NCI-H460 (cell line): ENCODE results near the gene JAZF1. TPM values are rescaled to one million over a fixed set of nuclear protein-coding genes. Genes with fewer than 3 reads are reported as not detected.

Source experiments
- DNase-seq: peaks from one replicate; pipeline ENCODE4 v3.0.0-alpha.2; 2016; ENCODE audit warnings: low read depth; ENCODE audit errors: extremely low read depth
- total RNA-seq: library from RNA; depleted of rRNA; stranded (reverse); fragments of >200 nt; shearing (Covaris generic); gene quantifications from 2 replicates; pipeline ENCODE4 v1.2.3, GENCODE V29; 2014

Gene JAZF1
- total RNA-seq, 1 experiment from 2014 or later, result 3.1 TPM

DNA sequence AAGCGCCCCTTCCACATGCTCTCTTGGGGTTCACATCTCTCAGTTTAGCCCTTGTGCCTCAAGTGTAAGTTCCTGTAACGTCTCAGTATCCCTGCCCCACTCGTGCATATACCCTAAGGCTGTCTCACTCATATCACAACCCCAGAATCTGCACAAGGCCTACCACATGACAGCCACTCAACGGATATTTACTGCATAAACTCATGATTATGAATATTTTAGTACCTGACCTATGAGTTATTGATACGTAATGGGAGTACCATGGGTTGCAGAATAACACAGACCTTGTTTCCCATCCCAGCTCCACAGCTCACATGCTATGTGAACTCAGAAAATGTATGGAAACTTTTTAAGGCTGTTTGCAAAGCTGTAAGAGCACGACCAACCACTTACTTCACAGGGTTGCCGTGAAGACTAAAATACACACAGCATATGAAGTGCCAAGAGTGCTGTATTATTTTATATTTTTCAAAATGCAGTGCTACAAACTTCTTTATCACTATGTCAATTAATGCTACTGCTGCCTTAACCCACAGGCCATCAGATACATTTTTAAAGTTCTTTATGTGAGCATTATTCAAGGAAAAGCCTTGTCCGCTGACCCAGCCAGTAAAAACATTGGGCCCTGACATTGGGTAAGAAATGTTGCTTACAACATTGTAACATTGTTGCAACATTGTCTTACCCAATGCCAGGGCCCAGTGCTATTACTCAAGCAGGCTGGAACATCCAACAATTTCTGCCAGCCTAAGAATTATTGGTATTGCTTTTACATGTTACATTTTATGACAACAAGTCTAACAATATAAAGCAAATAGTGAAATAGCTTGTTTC is 97.2 kb downstream of the JAZF1 start:
- peak; percentile 88 for DNase-seq

DNA sequence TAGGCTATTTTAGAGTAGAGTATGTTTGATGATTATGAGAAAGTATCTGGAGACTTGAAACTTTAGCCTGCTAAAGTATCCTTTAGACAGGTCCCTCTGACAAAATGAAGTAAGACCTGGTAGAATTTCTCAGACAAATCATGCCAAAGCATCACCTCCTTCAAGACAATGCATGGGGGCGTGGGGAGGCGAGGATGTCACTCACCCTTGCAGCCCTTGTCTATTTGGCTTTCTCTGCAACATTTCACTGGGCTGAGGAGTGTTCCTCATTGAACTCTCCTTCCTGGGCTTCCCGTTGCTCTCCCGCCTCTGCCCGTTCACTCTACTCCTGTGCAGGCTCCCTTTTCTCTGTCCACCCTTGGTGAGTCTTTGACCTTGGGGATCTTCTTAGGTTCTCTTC is 98.5 kb downstream of the JAZF1 start:
- no peak for DNase-seq

DNA sequence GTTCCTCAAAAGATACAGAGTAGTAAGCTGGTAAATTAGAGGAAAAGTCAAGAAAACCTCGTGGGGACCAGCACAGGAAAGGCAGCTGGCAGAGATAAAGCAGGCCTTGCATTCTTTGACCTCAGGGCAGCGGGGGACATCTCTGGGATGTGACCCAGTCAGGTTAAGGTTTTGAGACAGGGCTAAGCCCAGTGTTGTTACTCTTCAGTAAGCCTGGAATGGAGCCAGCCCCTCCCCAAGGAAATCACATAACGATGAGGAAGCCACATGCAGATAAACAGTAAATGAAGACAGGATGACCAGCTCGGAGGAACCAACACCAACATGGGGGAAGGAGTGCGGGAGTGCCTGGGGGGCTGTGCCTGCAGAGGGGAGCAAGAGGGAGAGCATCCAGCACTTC is 99.6 kb downstream of the JAZF1 start:
- DNase-seq, result peak; percentile 74

DNA sequence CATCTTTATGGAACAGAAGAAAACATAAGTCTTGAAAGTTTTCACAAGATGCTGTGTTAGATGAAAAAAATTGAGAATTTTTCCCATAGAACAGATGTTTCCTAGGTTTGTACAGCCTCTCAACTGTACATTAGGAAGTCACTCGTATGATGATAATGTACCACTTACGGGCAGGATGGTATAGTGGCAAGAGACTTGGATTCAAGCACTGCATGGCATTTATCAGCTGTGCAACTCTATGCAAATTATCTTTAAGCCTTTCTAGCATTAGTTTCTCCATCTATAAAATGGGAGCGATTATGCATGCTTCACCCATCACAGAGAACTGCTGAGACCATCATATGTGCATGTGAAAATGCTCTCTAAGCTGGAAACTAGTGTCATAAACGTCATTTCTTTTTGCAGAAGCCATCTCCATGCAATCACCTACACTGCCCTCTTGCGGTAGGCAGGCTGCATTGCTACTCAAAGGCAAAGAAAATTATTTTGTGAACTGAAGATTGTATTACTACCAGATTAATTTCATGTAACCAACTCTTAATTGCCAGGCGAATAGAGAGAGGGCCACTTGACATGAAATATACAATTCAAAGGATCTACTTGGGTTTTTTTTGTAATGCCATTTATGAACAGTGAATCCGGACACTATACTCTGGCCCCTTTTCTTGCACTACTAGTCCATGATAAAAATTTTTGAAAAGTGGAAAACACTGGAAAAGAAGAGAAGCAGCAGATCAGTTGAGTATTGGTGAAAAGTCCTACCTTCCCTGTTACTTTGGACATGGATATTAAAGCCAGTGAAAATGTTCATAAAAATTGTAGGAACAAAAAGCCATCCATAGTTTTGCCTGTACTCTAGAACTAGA is 102.3 kb downstream of the JAZF1 start:
- DNase-seq, result peak; percentile 75

DNA sequence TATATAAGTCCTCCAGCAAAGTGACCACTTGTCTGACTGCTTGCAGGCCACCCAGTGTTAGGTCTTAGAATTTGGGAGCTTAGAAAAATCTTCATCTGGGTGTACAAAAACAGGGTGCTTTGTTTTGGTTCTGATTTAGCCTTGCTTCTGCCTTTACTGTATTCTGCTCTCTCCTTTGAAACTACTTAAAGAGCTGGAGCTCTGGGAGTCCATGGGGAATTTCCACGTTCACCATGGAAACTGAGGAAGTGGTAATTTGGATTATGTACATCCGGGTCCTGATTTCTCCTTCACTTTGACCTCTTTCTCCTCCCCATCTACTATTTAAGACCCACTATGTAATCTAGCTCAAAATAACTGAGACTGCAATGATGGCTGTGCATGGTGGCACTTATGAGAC is 103.0 kb downstream of the JAZF1 start:
- DNase-seq, result no peak

DNA sequence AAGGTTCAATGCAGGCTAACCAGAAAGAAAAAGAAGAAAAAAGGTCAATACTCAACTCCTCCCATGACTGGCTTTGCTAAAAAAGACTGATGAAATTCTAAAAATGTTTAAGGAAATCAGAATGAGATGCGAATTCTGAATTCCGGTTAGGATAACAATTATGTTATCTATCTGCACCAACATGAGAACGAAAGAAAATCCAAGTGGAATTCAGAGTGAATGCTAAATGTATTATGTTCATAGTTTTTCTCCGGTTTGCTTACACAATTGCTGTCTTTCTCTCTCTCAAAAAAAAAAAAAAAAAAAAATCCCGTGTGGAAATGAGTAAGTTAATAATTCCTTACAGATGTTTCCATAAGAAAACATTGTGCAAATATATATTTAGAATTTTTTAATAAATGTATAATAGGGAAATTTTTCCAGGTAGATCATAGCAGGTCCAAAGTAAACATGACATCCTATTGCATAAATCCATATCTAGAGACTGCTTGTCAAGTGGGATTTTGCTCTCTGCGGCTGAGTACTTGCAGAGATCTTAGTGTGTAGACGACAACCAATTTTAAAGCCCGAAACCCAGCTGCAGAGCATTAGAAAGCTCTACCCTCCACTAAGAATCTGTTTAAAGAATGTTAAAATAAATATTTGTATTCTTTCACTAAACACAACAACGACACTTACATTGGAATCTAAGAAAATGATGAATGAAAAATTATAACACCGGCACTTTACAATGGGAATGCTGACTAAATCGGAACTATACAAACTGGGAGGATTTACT is 104.0 kb downstream of the JAZF1 start:
- peak; percentile 86 for DNase-seq

DNA sequence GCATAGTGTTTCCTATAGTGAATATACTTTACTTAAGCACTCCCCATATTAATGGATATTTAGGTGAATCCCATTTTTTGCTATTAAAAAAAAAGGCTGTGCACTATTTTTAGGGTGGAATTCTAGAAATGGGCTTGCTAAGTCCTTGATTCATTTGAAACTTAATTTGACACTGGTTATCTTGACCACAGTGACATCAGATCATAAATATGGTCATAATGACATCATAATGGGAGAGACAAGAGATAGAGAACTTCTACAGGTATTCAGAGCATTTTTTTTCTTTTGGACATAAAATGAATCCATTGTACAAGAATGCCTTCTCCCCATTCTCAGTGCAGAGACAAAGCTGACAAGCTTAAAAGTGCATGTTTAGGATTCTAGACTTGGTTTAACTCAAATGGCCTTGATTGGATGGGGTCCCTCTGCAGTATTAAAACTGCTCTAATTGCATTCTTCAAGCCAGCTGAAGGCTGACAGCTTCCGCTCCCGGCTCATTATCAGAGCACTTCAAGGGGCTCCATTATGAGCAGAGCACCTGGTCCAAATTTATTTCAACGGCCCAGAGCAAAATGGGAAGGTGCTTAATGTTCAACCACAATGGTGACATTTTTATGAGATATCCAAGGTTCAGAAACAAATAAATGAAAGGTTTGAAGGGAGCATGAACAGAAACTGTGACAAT is 104.8 kb downstream of the JAZF1 start:
- DNase-seq, result no peak

DNA sequence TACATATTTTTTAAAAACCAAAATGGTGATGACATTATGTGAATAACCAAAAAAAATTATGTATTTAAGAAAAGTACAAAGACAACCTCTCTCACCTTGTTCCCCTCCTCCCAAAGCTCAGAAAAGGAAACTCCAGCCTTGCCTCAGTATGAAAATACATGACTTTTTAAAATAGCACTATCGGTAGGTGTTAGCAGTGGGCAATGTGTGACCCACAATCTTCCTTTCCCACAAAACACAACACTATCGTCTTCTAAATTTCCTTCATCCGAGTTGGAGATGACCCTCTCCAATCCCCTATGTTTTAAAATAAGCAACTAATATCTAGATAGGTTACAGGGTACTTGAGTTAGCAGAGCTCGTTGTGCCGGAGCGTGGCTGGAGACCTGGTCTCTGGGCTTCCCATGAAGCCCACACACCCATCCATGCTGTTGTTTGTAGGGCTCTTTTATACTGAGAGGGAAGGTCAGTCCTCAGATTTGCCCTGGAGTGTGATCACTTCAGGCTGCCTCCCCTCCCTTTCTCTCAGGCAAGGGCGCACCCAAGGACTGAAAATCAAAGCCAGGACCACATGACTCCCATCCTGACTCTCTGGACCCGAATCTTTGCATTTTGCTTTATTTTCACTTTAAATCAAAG is 107.6 kb downstream of the JAZF1 start:
- DNase-seq, result no peak

DNA sequence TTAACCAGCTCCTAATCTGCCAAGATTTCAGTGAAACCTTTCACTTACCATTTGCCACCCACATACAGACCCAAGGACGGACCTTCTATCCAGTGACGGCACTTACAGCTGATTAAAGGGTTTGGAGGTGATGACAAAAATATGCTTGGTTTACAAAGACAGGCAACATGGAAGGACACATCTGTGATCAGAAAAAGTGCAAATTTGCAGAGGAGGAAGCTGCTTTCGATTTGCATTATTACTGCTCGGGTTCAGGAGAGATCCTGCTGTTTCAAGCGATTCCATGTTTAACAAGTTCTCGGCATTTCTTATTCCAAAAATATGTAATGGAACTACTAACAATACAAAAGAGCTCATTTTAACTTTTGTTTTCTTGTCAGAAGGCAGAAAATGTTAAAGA is 109.0 kb downstream of the JAZF1 start:
- no peak for DNase-seq

DNA sequence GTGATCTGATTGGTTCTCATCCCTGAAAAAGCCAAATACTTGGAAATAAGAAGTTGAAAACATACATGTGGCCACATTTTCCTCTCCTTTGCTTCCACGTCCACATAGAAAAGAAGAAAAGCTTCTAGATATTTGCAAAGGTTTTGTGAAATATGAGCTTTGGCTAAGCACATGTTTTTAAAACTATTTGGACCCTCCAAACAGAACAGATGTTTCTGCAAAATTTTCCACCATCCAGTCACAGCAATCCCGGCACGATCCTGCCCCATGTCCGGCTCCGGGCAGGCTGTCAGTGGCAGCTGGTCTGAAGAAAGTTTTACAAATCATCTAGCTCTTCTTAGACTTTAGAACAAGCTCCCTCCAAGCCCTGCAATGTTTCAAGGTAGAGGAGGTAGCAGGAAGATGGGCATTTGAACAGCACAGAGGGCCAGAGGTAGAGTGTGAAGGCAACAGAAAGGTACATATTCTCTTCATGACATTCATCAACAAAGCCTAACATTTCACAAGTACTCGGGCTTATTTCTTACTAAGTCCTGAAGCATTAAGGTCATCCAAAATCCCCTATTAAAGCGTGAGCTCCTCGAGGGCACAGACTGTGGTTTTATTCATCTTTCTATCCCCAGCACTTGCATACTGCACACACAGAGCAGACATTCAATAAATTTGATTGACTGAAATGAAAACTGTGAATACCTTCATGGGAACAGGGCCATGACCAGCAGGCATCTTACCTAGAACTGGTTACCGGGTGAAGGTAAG is 110.1 kb downstream of the JAZF1 start:
- no peak for DNase-seq

DNA sequence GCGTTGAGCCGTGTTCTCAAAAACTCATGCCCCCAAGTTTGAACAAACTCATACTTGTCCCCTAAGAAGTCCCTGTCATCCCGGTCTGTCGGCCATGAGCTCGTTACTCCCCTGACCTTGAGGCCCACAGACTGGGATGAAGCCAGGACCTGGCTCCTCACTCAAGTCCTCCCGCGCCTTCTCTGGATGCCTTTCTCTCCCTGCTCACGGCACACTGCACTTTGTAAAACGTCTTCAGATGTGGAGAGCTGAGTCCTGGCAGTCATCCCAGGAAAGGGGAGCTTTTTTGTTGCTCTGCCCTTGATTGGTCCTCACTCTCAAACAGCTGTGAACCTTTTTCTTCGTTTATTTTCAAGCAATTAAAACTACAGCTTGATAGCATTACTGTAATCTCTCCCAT is 110.8 kb downstream of the JAZF1 start:
- no peak for DNase-seq

DNA sequence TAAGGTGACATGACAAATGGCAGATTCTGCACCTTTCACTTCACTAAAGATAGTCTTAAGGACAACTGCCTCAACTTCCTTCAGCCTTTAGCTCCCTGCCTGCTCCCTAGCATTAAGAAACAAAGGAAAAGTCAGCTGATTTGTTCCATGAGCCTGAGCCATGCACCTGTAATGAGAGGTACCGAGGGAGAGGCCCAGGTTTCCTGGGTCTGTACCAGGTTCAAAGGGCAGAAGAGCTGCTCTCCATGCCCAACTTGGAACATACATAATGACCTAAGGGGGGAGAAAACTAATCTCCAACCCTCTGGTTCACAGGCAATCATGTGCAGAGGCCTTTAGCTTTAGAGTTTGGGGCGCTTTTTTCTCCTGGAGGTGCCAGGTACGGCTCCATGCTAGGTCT is 111.2 kb downstream of the JAZF1 start:
- DNase-seq, result no peak

DNA sequence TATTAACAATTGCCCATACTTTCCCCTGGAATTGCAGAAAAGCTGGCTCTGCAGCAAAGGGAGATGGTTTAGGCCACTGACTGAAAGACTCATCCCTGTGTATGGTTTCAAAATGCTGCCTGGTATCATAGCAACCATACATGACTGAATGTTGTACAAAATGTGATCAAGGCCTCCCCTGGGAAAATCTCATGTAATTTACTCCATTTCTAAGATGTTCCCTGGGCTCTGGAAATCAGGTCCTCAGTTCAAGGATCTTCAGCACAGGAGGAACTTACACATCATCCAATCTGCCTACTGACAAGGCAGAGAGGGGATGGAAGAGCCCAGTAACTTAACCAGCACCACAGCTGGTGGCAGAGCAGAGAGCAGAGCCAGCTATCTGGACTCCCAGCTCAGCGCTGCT is 111.8 kb downstream of the JAZF1 start:
- DNase-seq, result no peak

DNA sequence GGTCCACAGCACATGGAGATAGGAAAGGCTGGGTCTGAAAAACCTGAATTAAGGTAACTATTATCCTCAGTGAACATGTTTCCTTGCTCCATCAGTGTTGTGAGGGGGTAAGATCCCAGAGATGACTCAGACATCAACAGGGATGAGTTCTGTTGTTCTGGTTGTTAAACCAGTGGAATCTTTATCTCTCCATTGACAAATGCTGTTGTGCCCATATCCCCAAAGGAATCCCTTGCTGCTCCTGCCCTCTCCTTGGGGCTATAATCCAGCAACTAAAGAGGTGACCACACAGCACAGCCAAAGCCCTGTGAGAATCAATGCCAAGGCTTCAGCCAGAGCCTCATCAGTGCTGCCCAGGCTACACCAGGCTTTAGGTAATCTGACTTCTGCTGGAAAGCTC is 113.4 kb downstream of the JAZF1 start:
- DNase-seq, result no peak

DNA sequence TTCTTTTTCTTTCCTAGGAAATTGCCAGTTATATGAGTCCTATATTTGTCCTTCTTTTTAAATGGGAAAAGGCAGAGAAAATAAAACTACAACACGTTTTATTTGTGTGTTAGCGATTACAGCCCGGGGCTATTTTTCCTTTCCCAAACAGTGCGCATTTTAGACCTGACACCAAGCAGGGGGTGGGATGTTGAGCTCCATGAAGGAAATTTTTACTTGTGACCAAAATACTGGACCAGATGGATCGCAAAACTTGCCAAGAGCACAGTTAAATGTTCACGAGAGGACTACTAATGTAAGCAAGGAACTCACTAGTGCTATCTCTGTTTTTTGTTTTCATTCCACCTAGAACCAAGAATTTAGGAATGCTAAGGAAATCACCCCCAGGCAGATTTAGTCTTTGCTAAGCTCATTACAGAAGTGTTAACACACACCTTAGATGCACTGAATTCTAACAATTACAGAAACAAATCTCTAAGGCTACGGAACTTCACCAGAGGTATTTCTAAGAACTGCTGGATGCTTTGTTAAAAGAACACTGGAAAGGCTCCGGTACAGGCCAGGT is 114.8 kb downstream of the JAZF1 start:
- DNase-seq, result no peak

DNA sequence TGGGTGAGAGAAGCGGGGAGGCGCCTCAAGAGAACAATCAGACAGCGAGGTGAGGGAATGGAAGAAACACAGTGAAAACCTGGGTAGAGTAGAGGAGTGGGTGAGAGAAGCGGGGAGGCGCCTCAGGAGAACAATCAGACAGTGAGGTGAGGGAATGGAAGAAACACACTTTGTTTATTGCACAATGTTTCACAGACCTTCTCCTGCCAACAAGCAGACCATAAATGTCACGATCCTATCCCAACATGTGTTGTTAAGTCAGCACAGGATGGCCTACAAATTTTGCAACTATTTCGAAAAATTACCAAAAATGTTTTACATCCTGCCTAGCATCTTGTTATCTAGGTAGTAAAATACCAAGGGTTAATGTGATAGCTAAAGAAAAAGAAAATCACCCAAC is 115.3 kb downstream of the JAZF1 start:
- no peak for DNase-seq

DNA sequence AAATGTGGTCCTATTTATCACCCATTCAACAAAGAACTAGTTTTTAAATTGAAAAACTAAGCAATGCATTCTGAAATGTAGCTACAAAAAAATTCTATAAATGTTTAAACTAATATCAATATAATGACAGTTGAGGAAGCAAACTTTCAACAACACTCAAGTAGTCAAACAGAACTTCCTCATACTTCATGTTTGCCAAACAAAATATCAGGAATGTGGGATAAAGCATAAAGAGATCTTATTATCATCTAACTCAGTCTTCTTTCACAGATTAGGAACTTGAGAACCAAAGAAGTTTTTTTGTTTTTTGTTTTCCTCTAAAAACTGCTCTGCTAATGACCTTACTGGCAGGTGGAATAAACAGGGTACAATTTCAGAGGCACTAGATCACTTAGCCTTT is 116.2 kb downstream of the JAZF1 start:
- DNase-seq, result no peak

DNA sequence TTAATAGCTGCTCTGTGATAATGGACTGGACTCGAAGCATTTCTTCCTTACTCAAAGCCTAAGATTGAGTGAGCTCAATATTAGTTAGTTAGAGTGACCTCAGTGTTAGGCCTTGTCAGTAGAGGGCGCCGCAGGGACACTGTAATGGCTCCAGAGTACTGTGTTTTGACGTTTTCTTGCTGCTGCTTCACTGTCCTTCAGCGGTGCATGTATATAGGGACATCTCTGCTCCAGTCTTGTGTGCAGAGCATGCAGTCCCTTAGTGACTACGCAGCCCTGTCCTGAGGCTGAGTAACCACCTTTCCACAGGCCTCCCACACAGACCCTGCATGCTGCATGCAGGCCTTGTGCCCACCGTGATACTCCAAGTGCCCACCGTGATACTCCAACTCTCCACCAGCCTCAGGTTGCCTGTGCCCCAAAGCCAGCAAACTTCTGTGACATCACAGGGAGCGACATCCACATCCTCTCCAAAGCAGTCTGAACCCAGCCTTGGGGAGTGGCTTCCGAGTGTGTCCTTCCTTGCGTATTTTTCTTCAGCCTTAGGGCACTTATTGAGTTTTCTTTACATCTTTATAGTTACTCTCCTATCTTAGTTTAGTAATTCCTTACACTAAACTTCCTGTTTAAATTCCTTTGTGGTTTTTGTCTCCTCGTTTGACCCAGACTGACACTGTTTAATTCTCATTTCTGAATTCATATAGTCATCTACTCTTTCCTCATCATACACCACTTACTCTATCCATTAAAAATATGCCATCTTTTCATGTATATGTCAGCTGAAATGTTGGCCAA is 118.2 kb downstream of the JAZF1 start:
- DNase-seq, result peak; percentile 94
